ENCODE measurements around the gene PIK3R5. TPM values are rescaled to one million over a fixed set of nuclear protein-coding genes. Genes with fewer than 3 reads are reported as not detected.

Gene PIK3R5, protein sequence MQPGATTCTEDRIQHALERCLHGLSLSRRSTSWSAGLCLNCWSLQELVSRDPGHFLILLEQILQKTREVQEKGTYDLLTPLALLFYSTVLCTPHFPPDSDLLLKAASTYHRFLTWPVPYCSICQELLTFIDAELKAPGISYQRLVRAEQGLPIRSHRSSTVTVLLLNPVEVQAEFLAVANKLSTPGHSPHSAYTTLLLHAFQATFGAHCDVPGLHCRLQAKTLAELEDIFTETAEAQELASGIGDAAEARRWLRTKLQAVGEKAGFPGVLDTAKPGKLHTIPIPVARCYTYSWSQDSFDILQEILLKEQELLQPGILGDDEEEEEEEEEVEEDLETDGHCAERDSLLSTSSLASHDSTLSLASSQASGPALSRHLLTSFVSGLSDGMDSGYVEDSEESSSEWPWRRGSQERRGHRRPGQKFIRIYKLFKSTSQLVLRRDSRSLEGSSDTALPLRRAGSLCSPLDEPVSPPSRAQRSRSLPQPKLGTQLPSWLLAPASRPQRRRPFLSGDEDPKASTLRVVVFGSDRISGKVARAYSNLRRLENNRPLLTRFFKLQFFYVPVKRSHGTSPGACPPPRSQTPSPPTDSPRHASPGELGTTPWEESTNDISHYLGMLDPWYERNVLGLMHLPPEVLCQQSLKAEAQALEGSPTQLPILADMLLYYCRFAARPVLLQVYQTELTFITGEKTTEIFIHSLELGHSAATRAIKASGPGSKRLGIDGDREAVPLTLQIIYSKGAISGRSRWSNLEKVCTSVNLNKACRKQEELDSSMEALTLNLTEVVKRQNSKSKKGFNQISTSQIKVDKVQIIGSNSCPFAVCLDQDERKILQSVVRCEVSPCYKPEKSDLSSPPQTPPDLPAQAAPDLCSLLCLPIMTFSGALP
- not detected in 2 replicates for total RNA-seq

DNA sequence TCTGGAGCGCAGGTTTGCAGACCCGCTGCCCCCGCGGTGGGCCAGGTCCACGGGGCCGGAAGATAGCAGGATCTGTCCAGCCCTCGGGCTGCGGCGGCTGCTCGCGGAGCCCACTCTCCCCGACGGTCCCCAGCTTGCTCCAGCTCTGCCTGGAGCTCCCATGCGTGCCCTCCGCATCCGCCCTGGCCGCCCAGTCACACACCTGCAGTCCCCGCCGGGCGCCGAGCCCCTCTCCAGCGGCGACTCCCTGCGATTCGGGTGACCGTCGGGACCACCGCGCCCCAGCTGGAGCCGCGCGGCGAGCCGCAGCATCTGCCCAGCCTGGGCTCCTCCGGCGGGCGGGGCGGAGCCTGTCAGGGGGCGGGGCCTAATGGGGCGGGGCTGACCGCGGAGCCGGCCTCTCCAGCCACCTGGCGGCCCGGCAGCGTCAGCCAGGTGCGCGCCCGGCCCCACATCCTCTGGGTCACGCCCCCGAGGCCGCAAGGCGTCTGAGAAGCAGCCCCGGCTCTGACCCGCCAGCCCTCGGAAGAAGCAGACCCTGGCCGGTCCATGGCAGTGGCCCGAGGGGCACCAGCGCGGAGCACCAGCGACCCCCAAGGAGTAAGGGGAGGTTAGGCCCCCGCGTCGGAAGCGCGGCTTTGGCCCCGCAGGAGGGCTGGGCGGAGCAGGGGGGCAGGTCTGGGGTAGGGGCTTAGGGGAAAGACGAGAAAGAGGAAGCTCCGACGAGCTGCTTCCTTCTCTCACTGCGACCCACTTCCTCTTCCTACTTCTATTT is at the start of gene PIK3R5:
TSS of gene PIK3R5 (minus strand) at position 314 of the 775 bp plus-strand sequence. CDS start 54,213 bp downstream, outside the sequence.

DNA sequence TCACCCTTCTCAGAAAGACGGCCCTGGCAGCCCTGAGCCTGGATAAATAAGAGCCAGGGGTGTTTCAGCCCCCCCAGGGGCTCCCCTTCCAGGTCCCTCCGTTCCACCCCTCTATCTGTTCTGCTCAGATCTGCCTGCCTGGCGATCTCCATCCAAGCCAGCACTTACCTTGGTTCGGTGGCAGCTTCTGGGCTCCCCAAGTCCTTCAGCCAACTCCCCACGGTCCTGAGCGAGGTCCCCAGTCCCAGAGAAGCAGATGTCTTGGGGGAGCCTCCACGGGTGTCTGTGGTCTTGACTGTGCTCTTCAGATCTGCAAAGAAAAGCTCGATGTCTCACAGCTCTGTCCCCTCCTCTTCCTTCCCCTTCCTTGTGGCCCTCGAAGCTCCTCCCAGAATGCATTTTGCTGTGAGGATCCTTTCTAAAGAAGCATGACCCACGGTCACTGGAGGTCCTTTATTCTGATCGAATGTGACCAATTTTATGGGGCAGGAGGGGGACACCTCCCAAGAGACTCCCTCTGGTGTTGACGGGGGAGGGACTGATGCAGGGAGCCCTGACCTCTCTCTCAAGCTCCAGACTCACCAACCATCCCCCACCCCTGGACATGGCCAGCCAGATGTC is 98.0 kb downstream of the PIK3R5 start, which contains the start of gene PIK3R6:
TSS of gene PIK3R6 (minus strand) at position 314 of the 621 bp plus-strand sequence. CDS start 17,880 bp downstream, outside the sequence.

Other genes with a start within 250 kb of the PIK3R5 start
- gene CCDC42, start 220.9 kb downstream of the PIK3R5 start, total RNA-seq: not detected in 2 replicates
- not detected in 2 replicates for gene SPDYE4, start 207.2 kb downstream of the PIK3R5 start, total RNA-seq
- under 0.01 TPM in 1 of 2 replicates, not detected in the other for gene MFSD6L, start 166.3 kb downstream of the PIK3R5 start, total RNA-seq
- gene PIK3R6, start 98.0 kb downstream of the PIK3R5 start, total RNA-seq: under 0.01 TPM in 1 of 2 replicates, not detected in the other
- gene NTN1, start 55.8 kb upstream of the PIK3R5 start, total RNA-seq: 0.19 and 0.65 TPM in 2 replicates